H9 (cell line): ENCODE measurements around the gene CCDC148. TPM values are rescaled to one million over a fixed set of nuclear protein-coding genes. Genes with fewer than 3 reads are reported as not detected.

Experiments used
- DNase-seq: peaks from one replicate; pipeline ENCODE4 v3.0.0-alpha.2; 2017
- H2AFZ ChIP-seq: one replicate; pipeline ENCODE4 v1.6.1; 2013; ENCODE audit warnings: mild to moderate bottlenecking, low read length, control low read depth, moderate library complexity
- H2AK5ac ChIP-seq: 2 replicates; pipeline ENCODE4 v1.6.1; 2013; ENCODE audit warnings: low read length, control low read depth, mixed read lengths; ENCODE audit not compliant: insufficient read length
- H2BK120ac ChIP-seq: one replicate; pipeline ENCODE4 v1.6.1; 2013; ENCODE audit warnings: low read depth, mild to moderate bottlenecking, low read length, control low read depth, inconsistent platforms; ENCODE audit not compliant: poor library complexity, severe bottlenecking
- H2BK12ac ChIP-seq: 2 replicates; pipeline ENCODE4 v1.6.1; 2013; ENCODE audit warnings: low read length, control low read depth, mixed read lengths, low read depth; ENCODE audit not compliant: insufficient read length
- H2BK15ac ChIP-seq: 2 replicates; pipeline ENCODE4 v1.6.1; 2013; ENCODE audit warnings: low read depth, low read length, control low read depth
- H2BK20ac ChIP-seq: one replicate; pipeline ENCODE4 v1.6.1; 2013; ENCODE audit warnings: low read depth, mild to moderate bottlenecking, low read length, control low read depth, inconsistent platforms; ENCODE audit not compliant: poor library complexity, severe bottlenecking
- H2BK5ac ChIP-seq: 2 replicates; pipeline ENCODE4 v1.6.1; 2013; ENCODE audit warnings: low read length, control low read depth, mixed read lengths; ENCODE audit not compliant: insufficient read length
- H3K14ac ChIP-seq: 2 replicates; pipeline ENCODE4 v1.6.1; 2013; ENCODE audit warnings: low read length, control low read depth; ENCODE audit not compliant: insufficient read depth
- H3K18ac ChIP-seq: 2 replicates; pipeline ENCODE4 v1.6.1; 2013; ENCODE audit warnings: low read depth, mild to moderate bottlenecking, mixed read lengths, low read length, control low read depth; ENCODE audit not compliant: insufficient read length
- H3K23ac ChIP-seq: 2 replicates; pipeline ENCODE4 v1.6.1; 2013; ENCODE audit warnings: low read length, control low read depth, mixed read lengths, low read depth; ENCODE audit not compliant: insufficient read length
- H3K23me2 ChIP-seq: 2 replicates; pipeline ENCODE4 v1.6.1; 2013; ENCODE audit warnings: low read depth, mild to moderate bottlenecking, mixed read lengths, low read length, control low read depth; ENCODE audit not compliant: insufficient read length, poor library complexity, severe bottlenecking
- H3K27ac ChIP-seq: 2 replicates; pipeline ENCODE4 v1.5.1; 2013; ENCODE audit warnings: low read length, control low read depth, mixed read lengths, low read depth; ENCODE audit not compliant: insufficient read length
- H3K27me3 ChIP-seq: 2 replicates; pipeline ENCODE4 v1.6.1; 2013; ENCODE audit warnings: low read length, control low read depth, inconsistent platforms; ENCODE audit not compliant: insufficient read depth
- H3K4ac ChIP-seq: 2 replicates; pipeline ENCODE4 v1.6.1; 2013; ENCODE audit warnings: low read depth, mild to moderate bottlenecking, control low read depth, inconsistent platforms, low read length, moderate library complexity
- H3K4me1 ChIP-seq: 2 replicates; pipeline ENCODE4 v1.6.1; 2013; ENCODE audit warnings: low read length, control low read depth, inconsistent platforms; ENCODE audit not compliant: insufficient read depth
- H3K4me2 ChIP-seq: 2 replicates; pipeline ENCODE4 v1.6.1; 2013; ENCODE audit warnings: low read length, control low read depth, mixed read lengths; ENCODE audit not compliant: insufficient read length, insufficient read depth
- H3K56ac ChIP-seq: 2 replicates; pipeline ENCODE4 v1.6.1; 2013; ENCODE audit warnings: low read depth, mild to moderate bottlenecking, mixed read lengths, low read length, control low read depth; ENCODE audit not compliant: insufficient read length
- H3K79me1 ChIP-seq: 2 replicates; pipeline ENCODE4 v1.6.1; 2013; ENCODE audit warnings: low read depth, mild to moderate bottlenecking, moderate library complexity, low read length, control low read depth, inconsistent platforms; ENCODE audit not compliant: insufficient read depth, poor library complexity, severe bottlenecking
- H3K79me2 ChIP-seq: 2 replicates; pipeline ENCODE4 v1.6.1; 2013; ENCODE audit warnings: low read length, control low read depth, inconsistent platforms; ENCODE audit not compliant: insufficient read depth
- H3K9ac ChIP-seq: 2 replicates; pipeline ENCODE4 v1.6.1; 2013; ENCODE audit warnings: low read length, control low read depth, mixed read lengths; ENCODE audit not compliant: insufficient read length; ENCODE audit errors: extremely low read depth
- H3K9me3 ChIP-seq: one replicate; pipeline ENCODE4 v1.6.1; 2013; ENCODE audit warnings: low read depth, low read length, inconsistent platforms; ENCODE audit not compliant: control insufficient read depth
- H3T11ph ChIP-seq: one replicate; pipeline ENCODE4 v1.6.1; 2013; ENCODE audit warnings: mild to moderate bottlenecking, low read length, control low read depth, inconsistent platforms
- H4K20me1 ChIP-seq: one replicate; pipeline ENCODE4 v1.6.1; 2013; ENCODE audit not compliant: control insufficient read depth, insufficient read length, insufficient read depth
- H4K5ac ChIP-seq: 2 replicates; pipeline ENCODE4 v1.6.1; 2013; ENCODE audit warnings: low read depth, mild to moderate bottlenecking, mixed read lengths, low read length, control low read depth; ENCODE audit not compliant: insufficient read length
- H4K8ac ChIP-seq: replicated peaks from 2 replicates; pipeline ENCODE4 v1.6.1; 2013; ENCODE audit warnings: low read length, control low read depth, mixed read lengths, low read depth; ENCODE audit not compliant: insufficient read length
- H4K91ac ChIP-seq: 2 replicates; pipeline ENCODE4 v1.6.1; 2013; ENCODE audit warnings: low read depth, mild to moderate bottlenecking, moderate library complexity, mixed read lengths, low read length, control low read depth; ENCODE audit not compliant: insufficient read length
- H3K27ac Mint-ChIP-seq, 3 experiments: 2 replicates in 2 of 3; 3 replicates in 1 of 3; pipeline ENCODE4 v1.8.0; 2020 to 2021; ENCODE audit warnings: mixed read lengths in 3 of 3, mild to moderate bottlenecking in 1 of 3, moderate library complexity in 1 of 3
- H3K27me3 Mint-ChIP-seq: 2 replicates; pipeline ENCODE4 v1.8.0; 2021; ENCODE audit warnings: low read depth, mild to moderate bottlenecking, moderate library complexity, mixed read lengths
- H3K36me3 Mint-ChIP-seq, 3 experiments: 2 replicates in 2 of 3; 3 replicates in 1 of 3; pipeline ENCODE4 v1.8.0; 2020 to 2021; ENCODE audit warnings: low read depth in 3 of 3, mixed read lengths in 3 of 3; ENCODE audit not compliant: insufficient read depth in 1 of 3
- H3K4me1 Mint-ChIP-seq, 2 experiments: 2 replicates each; pipeline ENCODE4 v1.8.0; 2020; ENCODE audit warnings: mixed read lengths in 2 of 2
- H3K4me3 Mint-ChIP-seq, 2 experiments: 2 replicates in 1 of 2; 3 replicates in 1 of 2; pipeline ENCODE4 v1.8.0; 2020 to 2021; ENCODE audit warnings: mild to moderate bottlenecking in 2 of 2, mixed read lengths in 2 of 2, moderate library complexity in 1 of 2
- H3K9me3 Mint-ChIP-seq, 2 experiments: 2 replicates in 1 of 2; 3 replicates in 1 of 2; pipeline ENCODE4 v1.8.0; 2020; ENCODE audit warnings: mild to moderate bottlenecking in 2 of 2, mixed read lengths in 2 of 2, moderate library complexity in 1 of 2
- CTCF ChIP-seq: fragments of 200-600 bp; sonication (generic); conservative IDR thresholded peaks from 3 replicates; pipeline ENCODE4 v1.8.0; 2021; ENCODE audit warnings: antibody characterized with exemption, mild to moderate bottlenecking
- WGBS: extraction: QIAGEN DNeasy Blood & Tissue Kit; methylation state at CpG from one replicate; pipeline ENCODE4 v1.1.7; 2013; ENCODE audit warnings: missing lambda C conversion rate, low lambda C conversion rate, mixed read lengths; ENCODE audit not compliant: insufficient read length; ENCODE audit errors: extremely low coverage; 5-methylcytosine and 5-hydroxymethylcytosine counted together
- total RNA-seq: library from RNA; stranded (reverse); gene quantifications from 2 replicates; pipeline ENCODE4 v1.2.1, GENCODE V29; 2021

The CCDC148 gene
- total RNA-seq, 1 experiment from 2014 or later, result 1.5 TPM

- H3K27ac ChIP-seq, result no peak overlapping the region
- no peak for DNase-seq
- Mint-ChIP-seq H3K4me3 (no peak overlapping the region), H3K27ac (peak overlapping the region; percentile 59 to 74 (median 59); a peak in 4 of 7 replicates), H3K36me3 (no peaks in the 10 kb centered on the region), H3K27me3 (no peaks in the 10 kb centered on the region), H3K4me1 (peaks cover 43% of the 10 kb centered on the region in 2 experiments), H3K9me3 (no peaks in the 10 kb centered on the region)
- no peak overlapping the region for H3K4ac ChIP-seq
- no peak overlapping the region for H2BK15ac ChIP-seq
- no peak overlapping the region for H3K18ac ChIP-seq
- H2BK12ac ChIP-seq, result no peak overlapping the region
- H3K23ac ChIP-seq, result no peak overlapping the region
- H4K8ac ChIP-seq, result no peak overlapping the region
- H3K9me3 ChIP-seq, result no peaks in the 10 kb centered on the region
- H2BK120ac ChIP-seq, result no peak overlapping the region
- no peak overlapping the region for H2AK5ac ChIP-seq
- no peaks in the 10 kb centered on the region for H3K27me3 ChIP-seq
- no peak overlapping the region for H2AFZ ChIP-seq
- no peak overlapping the region for H4K5ac ChIP-seq
- H3K4me2 ChIP-seq, result no peak overlapping the region
- H3K56ac ChIP-seq, result no peak overlapping the region
- H4K20me1 ChIP-seq, result no peaks in the 10 kb centered on the region
- H2BK5ac ChIP-seq, result no peak overlapping the region
- no peak overlapping the region for H4K91ac ChIP-seq
- H3K23me2 ChIP-seq, result no peaks in the 10 kb centered on the region
- H3K79me2 ChIP-seq, result peaks cover 6% of the 10 kb centered on the region; the same call in 1 of the 2 replicates
- WGBS, result no CpG with 5 or more reads among the region's 1 CpG
- no peak overlapping the region for H2BK20ac ChIP-seq
- H3K14ac ChIP-seq, result peak overlapping the region; percentile 32; the same call in 1 of the 2 replicates
- H3K79me1 ChIP-seq, result peaks cover 4% of the 10 kb centered on the region
- no peak overlapping the region for H3T11ph ChIP-seq
- peaks cover 4% of the 10 kb centered on the region; the same call in 1 of the 2 replicates for H3K4me1 ChIP-seq
- no peak for TF ChIP-seq CTCF
- no peak overlapping the region for H3K9ac ChIP-seq
Measured at GRCh38 chr2:158501301-158501700, 44.7 kb upstream of the CCDC148 start.
